Ishikawa (cell line): Measurements from ENCODE around the gene PSMD14.

ENCODE experiments used
- CEBPB ChIP-seq: IDR thresholded peaks from 2 replicates; pipeline ENCODE4 v1.6.1; 2012
- CREB1 ChIP-seq: IDR thresholded peaks from 2 replicates; pipeline ENCODE4 v1.6.1; 2012; ENCODE audit warnings: low read depth
- EGR1 ChIP-seq: IDR thresholded peaks from 2 replicates; pipeline ENCODE4 v1.6.1; 2012
- EP300 ChIP-seq: IDR thresholded peaks from 2 replicates; pipeline ENCODE4 v1.6.1; 2012; ENCODE audit warnings: borderline replicate concordance
- FOXM1 ChIP-seq: IDR thresholded peaks from 2 replicates; pipeline ENCODE4 v1.6.1; 2012; ENCODE audit warnings: low read depth, borderline replicate concordance
- NFIC ChIP-seq: IDR thresholded peaks from 2 replicates; pipeline ENCODE4 v1.6.1; 2012
- RAD21 ChIP-seq: IDR thresholded peaks from 2 replicates; pipeline ENCODE4 v1.6.1; 2012; ENCODE audit warnings: low read depth
- TAF1 ChIP-seq: IDR thresholded peaks from 2 replicates; pipeline ENCODE4 v1.6.1; 2012; ENCODE audit warnings: low read depth, mild to moderate bottlenecking
- TCF12 ChIP-seq: IDR thresholded peaks from 2 replicates; pipeline ENCODE4 v1.6.1; 2012; ENCODE audit warnings: low read depth
- TEAD4 ChIP-seq: IDR thresholded peaks from 2 replicates; pipeline ENCODE4 v1.6.1; 2012
- YY1 ChIP-seq: IDR thresholded peaks from 2 replicates; pipeline ENCODE4 v1.6.1; 2012; ENCODE audit warnings: low read depth
- ZBTB7A ChIP-seq: IDR thresholded peaks from 2 replicates; pipeline ENCODE4 v1.6.1; 2012; ENCODE audit warnings: low read depth
- TF ChIP-seq, protein P1 (sequence below): IDR thresholded peaks from 2 replicates; pipeline ENCODE4 v1.6.1; 2012
- TF ChIP-seq, protein P2 (sequence below): IDR thresholded peaks from 2 replicates; pipeline ENCODE4 v1.6.1; 2012
- TF ChIP-seq, protein P3 (sequence below): IDR thresholded peaks from 2 replicates; pipeline ENCODE4 v1.6.1; 2012; ENCODE audit warnings: low read depth, mild to moderate bottlenecking

Gene PSMD14

DNA sequence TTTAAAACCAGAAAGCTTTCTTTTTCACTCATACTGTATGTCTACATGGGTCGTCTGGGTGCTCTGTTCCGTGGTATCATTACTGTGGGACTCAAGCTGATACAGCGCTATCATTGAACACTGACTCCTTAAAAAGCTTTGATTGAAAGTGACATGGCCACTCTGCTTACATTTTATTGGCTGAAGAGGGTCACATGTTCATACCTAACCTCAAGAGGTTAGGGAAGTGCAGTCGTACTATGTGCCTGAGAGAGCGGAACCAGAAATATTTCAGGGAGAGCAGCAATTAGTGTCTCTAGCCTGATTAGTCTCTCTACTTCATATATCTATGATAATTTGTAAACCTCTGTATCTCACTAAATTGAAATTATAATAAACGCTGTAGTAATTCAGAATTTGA, 43.5 kb downstream of the PSMD14 start:
- TF ChIP-seq, protein P1, sequence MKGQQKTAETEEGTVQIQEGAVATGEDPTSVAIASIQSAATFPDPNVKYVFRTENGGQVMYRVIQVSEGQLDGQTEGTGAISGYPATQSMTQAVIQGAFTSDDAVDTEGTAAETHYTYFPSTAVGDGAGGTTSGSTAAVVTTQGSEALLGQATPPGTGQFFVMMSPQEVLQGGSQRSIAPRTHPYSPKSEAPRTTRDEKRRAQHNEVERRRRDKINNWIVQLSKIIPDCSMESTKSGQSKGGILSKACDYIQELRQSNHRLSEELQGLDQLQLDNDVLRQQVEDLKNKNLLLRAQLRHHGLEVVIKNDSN: peak; percentile 60
- TF ChIP-seq, protein P2, sequence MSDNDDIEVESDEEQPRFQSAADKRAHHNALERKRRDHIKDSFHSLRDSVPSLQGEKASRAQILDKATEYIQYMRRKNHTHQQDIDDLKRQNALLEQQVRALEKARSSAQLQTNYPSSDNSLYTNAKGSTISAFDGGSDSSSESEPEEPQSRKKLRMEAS: no peak

- TF ChIP-seq CREB1 (no peak), EP300 (no peak), CEBPB (no peak), EGR1 (no peak), RAD21 (no peak), YY1 (no peak), FOXM1 (no peak), ZBTB7A (no peak), NFIC (no peak), TEAD4 (no peak)
- TF ChIP-seq, protein P1: no peak
- TF ChIP-seq, protein P2: no peak
Observed at GRCh38 chr2:161352719-161353118, 44.5 kb downstream of the PSMD14 start.

GRCh38 chr2:161353543-161353942, 45.3 kb downstream of the PSMD14 start:
- TF ChIP-seq TAF1 (no peak), EP300 (no peak), CREB1 (no peak)

DNA sequence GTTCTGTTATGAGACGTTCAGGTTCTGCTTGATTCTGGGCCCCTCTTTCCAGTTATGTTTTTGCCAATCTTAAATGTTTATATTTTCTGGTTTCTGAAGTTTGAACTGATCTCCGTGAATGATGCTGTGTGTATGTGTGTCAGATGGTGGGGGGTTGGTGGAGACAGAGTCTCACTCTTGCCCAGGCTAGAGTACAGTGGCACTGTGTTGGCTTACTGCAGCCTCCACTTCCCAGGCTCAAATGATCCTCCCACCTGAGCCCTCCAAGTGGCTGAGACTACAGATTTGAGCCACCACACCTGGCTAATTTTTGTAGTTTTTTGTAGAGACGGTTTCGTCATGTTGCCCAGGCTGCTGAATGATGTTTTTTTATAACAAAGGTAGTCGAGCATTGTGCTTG, 45.9 kb downstream of the PSMD14 start:
- TF ChIP-seq FOXM1 (no peak), TAF1 (no peak), RAD21 (no peak), TCF12 (no peak), ZBTB7A (no peak), YY1 (no peak), CREB1 (no peak), NFIC (no peak), CEBPB (no peak), TEAD4 (no peak), EGR1 (no peak), EP300 (no peak)
- TF ChIP-seq, protein P3, sequence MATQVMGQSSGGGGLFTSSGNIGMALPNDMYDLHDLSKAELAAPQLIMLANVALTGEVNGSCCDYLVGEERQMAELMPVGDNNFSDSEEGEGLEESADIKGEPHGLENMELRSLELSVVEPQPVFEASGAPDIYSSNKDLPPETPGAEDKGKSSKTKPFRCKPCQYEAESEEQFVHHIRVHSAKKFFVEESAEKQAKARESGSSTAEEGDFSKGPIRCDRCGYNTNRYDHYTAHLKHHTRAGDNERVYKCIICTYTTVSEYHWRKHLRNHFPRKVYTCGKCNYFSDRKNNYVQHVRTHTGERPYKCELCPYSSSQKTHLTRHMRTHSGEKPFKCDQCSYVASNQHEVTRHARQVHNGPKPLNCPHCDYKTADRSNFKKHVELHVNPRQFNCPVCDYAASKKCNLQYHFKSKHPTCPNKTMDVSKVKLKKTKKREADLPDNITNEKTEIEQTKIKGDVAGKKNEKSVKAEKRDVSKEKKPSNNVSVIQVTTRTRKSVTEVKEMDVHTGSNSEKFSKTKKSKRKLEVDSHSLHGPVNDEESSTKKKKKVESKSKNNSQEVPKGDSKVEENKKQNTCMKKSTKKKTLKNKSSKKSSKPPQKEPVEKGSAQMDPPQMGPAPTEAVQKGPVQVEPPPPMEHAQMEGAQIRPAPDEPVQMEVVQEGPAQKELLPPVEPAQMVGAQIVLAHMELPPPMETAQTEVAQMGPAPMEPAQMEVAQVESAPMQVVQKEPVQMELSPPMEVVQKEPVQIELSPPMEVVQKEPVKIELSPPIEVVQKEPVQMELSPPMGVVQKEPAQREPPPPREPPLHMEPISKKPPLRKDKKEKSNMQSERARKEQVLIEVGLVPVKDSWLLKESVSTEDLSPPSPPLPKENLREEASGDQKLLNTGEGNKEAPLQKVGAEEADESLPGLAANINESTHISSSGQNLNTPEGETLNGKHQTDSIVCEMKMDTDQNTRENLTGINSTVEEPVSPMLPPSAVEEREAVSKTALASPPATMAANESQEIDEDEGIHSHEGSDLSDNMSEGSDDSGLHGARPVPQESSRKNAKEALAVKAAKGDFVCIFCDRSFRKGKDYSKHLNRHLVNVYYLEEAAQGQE: no peak
- TF ChIP-seq, protein P2: no peak
- TF ChIP-seq, protein P1: no peak

DNA sequence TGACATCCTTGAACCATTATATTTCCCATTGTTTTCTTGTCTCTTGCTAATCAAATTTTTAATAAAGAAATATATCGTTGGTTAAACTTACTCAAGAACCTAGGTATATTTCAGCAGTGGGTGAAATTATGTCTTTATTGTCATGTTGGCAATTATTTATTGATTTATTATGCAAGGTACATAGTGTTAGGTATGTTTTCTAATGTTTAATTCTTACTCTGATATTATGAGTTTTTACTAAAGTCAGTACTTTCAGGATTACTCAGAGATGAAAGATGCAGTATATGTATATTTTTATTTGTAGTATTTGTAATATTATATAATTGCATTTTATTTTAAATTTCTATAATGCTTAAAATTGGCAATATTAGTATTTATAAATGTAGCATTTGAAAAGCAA, 46.9 kb downstream of the PSMD14 start:
- no peak for TF ChIP-seq YY1
- TF ChIP-seq TEAD4: no peak
- TF ChIP-seq CEBPB: no peak
- TF ChIP-seq, protein P3: no peak
- no peak for TF ChIP-seq TCF12
- TF ChIP-seq ZBTB7A: no peak
- TF ChIP-seq EGR1: no peak
- TF ChIP-seq TAF1: no peak
- TF ChIP-seq, protein P2: no peak
- TF ChIP-seq, protein P1: no peak
- TF ChIP-seq FOXM1: no peak
- no peak for TF ChIP-seq CREB1
- TF ChIP-seq RAD21: no peak
- TF ChIP-seq EP300: no peak
